OCI-LY7 (cell line): Measurements from ENCODE around the gene TGFBR2. TPM values are rescaled to one million over a fixed set of nuclear protein-coding genes. Genes with fewer than 3 reads are reported as not detected.
A peak's percentile ranks its signal among the peaks of the same experiment; 100 is the strongest.

Source experiments
- BruUV-seq: library from RNA; stranded (reverse); fragments of 400-500 nt; replicated peaks from 2 replicates; lab custom pipeline; 2021; lab: Mats Ljungman, UMichigan
- CTCF ChIA-PET: fragments of 300-600 bp; sonication (Branson Sonifier 250); formaldehyde crosslinking; loops from one replicate; lab custom pipeline; 2022; ENCODE audit warnings: antibody characterized with exemption; ENCODE audit not compliant: unreplicated experiment; lab: Charles Lee
- POLR2A ChIA-PET: fragments of 300-600 bp; sonication (Branson Sonifier 250); formaldehyde crosslinking; loops from one replicate; lab custom pipeline; 2022; ENCODE audit warnings: antibody characterized with exemption; lab: Charles Lee
- DNase-seq: peaks from one replicate; pipeline ENCODE4 v3.0.0-alpha.2; 2015; ENCODE audit warnings: low spot score
- H2AFZ ChIP-seq: fragments of 200-600 bp; sonication (generic), shearing (Covaris generic); 2 replicates; pipeline ENCODE4 v1.6.1; 2014; ENCODE audit warnings: mild to moderate bottlenecking, antibody characterized with exemption, low read length, moderate library complexity
- H3K27ac ChIP-seq: fragments of 200-600 bp; sonication (generic); 2 replicates; pipeline ENCODE4 v1.5.1; 2014; ENCODE audit warnings: mixed run types, low read depth, mild to moderate bottlenecking, moderate library complexity, low read length, inconsistent platforms; ENCODE audit not compliant: poor library complexity, severe bottlenecking
- H3K36me3 ChIP-seq: fragments of 200-600 bp; sonication (generic); 2 replicates; pipeline ENCODE4 v1.6.1; 2014; ENCODE audit warnings: mild to moderate bottlenecking, antibody characterized with exemption, low read length, moderate library complexity, mixed read lengths; ENCODE audit not compliant: insufficient read depth
- H3K4me1 ChIP-seq: fragments of 200-600 bp; sonication (generic); 2 replicates; pipeline ENCODE4 v1.5.1; 2014; ENCODE audit warnings: mild to moderate bottlenecking, low read length; ENCODE audit not compliant: insufficient read depth, poor library complexity, severe bottlenecking
- H3K4me2 ChIP-seq: fragments of 200-600 bp; sonication (generic); 2 replicates; pipeline ENCODE4 v1.6.1; 2014; ENCODE audit warnings: mild to moderate bottlenecking, low read length
- H3K4me3 ChIP-seq: fragments of 200-600 bp; sonication (generic); 2 replicates; pipeline ENCODE4 v1.5.1; 2014; ENCODE audit warnings: mild to moderate bottlenecking, low read depth, low read length; ENCODE audit not compliant: poor library complexity, severe bottlenecking
- H3K79me2 ChIP-seq: fragments of 200-600 bp; sonication (generic); 2 replicates; pipeline ENCODE4 v1.6.1; 2016; ENCODE audit warnings: low read depth, mild to moderate bottlenecking, low read length, moderate library complexity, mixed read lengths; ENCODE audit not compliant: insufficient read depth
- H3K9me2 ChIP-seq: fragments of 200-600 bp; sonication (generic); 2 replicates; pipeline ENCODE4 v1.6.1; 2016; ENCODE audit warnings: mild to moderate bottlenecking, low read length, mixed read lengths; ENCODE audit not compliant: insufficient read depth
- H3K9me3 ChIP-seq: fragments of 200-600 bp; sonication (generic); 2 replicates; pipeline ENCODE4 v1.6.1; 2014; ENCODE audit warnings: mild to moderate bottlenecking, mixed run types, low read length, mixed read lengths
- H4K20me1 ChIP-seq: fragments of 200-600 bp; sonication (generic); 2 replicates; pipeline ENCODE4 v1.6.1; 2014; ENCODE audit warnings: mild to moderate bottlenecking, antibody characterized with exemption, low read length, moderate library complexity, mixed read lengths; ENCODE audit not compliant: insufficient read depth
- CTCF ChIP-seq: fragments of 200-600 bp; sonication (generic); conservative IDR thresholded peaks from 2 replicates; pipeline ENCODE4 v1.5.1; 2014; ENCODE audit warnings: mild to moderate bottlenecking, antibody characterized with exemption, low read length, moderate library complexity, mixed read lengths
- EZH2phosphoT487 ChIP-seq: fragments of 200-600 bp; sonication (generic); IDR thresholded peaks from 2 replicates; pipeline ENCODE4 v1.6.1; 2018; ENCODE audit warnings: low read depth, borderline replicate concordance, mild to moderate bottlenecking, mixed run types, antibody characterized with exemption, low read length, moderate library complexity, mixed read lengths
- intact Hi-C: fragments of 100-400 bp; cut with micrococcal nuclease; formaldehyde crosslinking; loops from one replicate; pipeline ENCODE4 v1.10.0; 2022; ENCODE audit not compliant: unreplicated experiment
- total RNA-seq, 2 experiments: library from RNA; depleted of rRNA in 1 of 2; stranded (reverse); fragments of >200 nt in 1 of 2; shearing (Covaris generic) in 1 of 2; gene quantifications; 2 replicates each; pipeline ENCODE4 v1.2.3, GENCODE V29; 2014 to 2022

TGFBR2 gene
- total RNA-seq, 2 experiments from 2014 or later = 25.2 to 28.1 TPM

GRCh38 chr3:30692498-30693130, 86.2 kb downstream of the TGFBR2 start:
- POLR2A ChIA-PET = interaction anchor here (0.6 to 1.4 kb wide), 6 partner anchors 8 to 620 kb away, joined by 3 to 6 read pairs (median 3); no protein-coding TSS in a partner anchor
- H3K9me2 ChIP-seq = no peaks in the 10 kb centered on the region
- CTCF ChIA-PET = interaction anchor here (1.0 kb wide), 1 partner anchor 34 kb away, joined by 6 read pairs; no protein-coding TSS in a partner anchor
- TF ChIP-seq EZH2phosphoT487 = no peak
- TF ChIP-seq CTCF = no peak
- DNase-seq = no peak
- H3K4me3 ChIP-seq = no peak overlapping the region
- H3K4me2 ChIP-seq = no peak overlapping the region
- H3K27ac ChIP-seq = no peak overlapping the region
- intact Hi-C loops = loop anchor here (1.0 to 10.0 kb wide), 9 partner anchors 48 to 680 kb away; partner anchors contain the start of gene TGFBR2
- BruUV-seq = no TSS peak
- H2AFZ ChIP-seq = no peak overlapping the region
- no peaks in the 10 kb centered on the region for H3K9me3 ChIP-seq
- peaks cover 95% of the 10 kb centered on the region for H3K36me3 ChIP-seq
- H3K4me1 ChIP-seq = peaks cover 7% of the 10 kb centered on the region
- no peaks in the 10 kb centered on the region for H3K79me2 ChIP-seq
- H4K20me1 ChIP-seq = peaks cover 4% of the 10 kb centered on the region; the same call in 1 of the 2 replicates

- Histone ChIP-seq H3K4me3 (no peak overlapping the region), H2AFZ (no peak overlapping the region), H3K27ac (no peak overlapping the region), H3K4me2 (no peak overlapping the region), H3K4me1 (peaks cover 7% of the 10 kb centered on the region), H4K20me1 (peaks cover 4% of the 10 kb centered on the region; the same call in 1 of the 2 replicates), H3K79me2 (no peaks in the 10 kb centered on the region), H3K36me3 (peaks cover 85% of the 10 kb centered on the region), H3K9me2 (no peaks in the 10 kb centered on the region), H3K9me3 (no peaks in the 10 kb centered on the region)
- ChIA-PET CTCF (interaction anchor here (0.8 to 1.0 kb wide), 2 partner anchors 35 to 236 kb away, joined by 3 to 6 read pairs; no protein-coding TSS in a partner anchor), POLR2A (interaction anchor here (0.6 to 1.0 kb wide), 10 partner anchors 9 to 494 kb away, joined by 3 to 9 read pairs (median 3); partner anchors contain the start of gene TGFBR2)
- TF ChIP-seq EZH2phosphoT487 (no peak), CTCF (peak; percentile 95)
- TSS peak; percentile 12 for BruUV-seq
- DNase-seq = peak; percentile 83
- intact Hi-C loops = loop anchor here (1.0 to 10.0 kb wide), 9 partner anchors 49 to 681 kb away; partner anchors contain the start of gene TGFBR2
Measured at GRCh38 chr3:30693470-30694120, 87.2 kb downstream of the TGFBR2 start.
